Anterior cingulate cortex (tissue), 58 donors: ENCODE data around the gene DLGAP3.

Source experiments
- DNase-seq, 58 donors: peaks; one replicate each; lab custom pipeline; 2025; lab: John Stamatoyannopoulos, UW

The DLGAP3 gene

DNA sequence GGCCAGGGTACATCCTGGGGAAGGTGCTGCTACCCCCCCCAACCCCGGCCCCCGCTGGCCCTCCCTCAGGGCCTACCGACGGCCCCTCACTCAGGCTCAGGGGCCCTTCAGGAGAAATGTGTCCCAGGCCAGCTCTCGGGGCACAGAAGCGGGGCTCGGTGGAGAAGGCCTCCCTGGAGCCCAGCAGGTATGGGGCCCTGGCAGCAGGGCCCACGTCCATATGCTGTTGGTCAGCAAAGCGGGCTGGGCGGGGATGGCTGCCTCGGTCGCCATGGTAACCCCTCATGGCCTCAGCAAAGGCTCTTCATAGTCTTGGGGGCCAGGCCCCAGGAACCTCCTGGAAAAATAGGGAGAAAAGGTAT is 24.4 kb downstream of the DLGAP3 start:
- DNase-seq = no peak

DNA sequence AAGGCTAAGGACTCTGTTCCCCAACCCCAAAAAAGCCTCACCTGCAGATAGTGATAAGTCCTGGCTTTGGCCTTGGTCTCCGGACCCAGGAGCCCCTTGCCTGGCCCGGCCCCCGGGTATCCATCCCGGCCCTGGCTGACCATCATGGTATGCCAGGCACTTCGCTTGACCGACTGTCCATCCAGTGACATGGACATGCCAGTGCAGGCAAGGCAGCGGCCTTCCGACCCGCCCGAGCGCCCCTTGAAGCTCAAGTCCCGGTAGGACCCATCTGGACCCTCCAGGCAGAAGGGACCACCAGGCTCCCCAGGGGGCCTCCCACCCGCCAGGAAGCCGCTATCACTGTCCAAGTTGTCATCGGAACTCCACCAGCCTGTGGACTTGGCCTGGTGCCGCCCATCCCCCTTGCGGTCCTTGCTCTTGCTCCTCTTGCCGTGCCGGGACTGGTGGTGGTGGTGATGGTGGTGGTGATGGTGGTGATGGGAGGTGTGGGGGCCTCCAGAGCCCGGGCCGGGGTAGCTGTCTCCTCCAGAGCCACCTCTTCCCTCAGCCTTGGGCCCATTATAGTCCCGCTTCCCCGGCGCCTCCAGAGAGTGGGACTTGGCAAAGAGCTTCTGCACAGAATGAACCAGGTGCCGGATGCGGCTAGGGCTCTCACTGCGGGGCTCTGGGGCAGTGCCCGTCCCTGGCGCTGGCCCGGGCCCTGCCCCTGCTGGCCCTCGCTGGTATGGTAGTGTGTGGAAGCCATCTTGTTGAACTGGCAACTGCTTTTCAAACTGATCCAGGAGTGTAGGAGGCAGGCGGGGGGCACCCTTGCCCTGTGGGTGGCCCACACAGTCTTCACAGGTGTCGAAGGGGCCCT is 25.0 kb downstream of the DLGAP3 start:
- no peak for DNase-seq

DNA sequence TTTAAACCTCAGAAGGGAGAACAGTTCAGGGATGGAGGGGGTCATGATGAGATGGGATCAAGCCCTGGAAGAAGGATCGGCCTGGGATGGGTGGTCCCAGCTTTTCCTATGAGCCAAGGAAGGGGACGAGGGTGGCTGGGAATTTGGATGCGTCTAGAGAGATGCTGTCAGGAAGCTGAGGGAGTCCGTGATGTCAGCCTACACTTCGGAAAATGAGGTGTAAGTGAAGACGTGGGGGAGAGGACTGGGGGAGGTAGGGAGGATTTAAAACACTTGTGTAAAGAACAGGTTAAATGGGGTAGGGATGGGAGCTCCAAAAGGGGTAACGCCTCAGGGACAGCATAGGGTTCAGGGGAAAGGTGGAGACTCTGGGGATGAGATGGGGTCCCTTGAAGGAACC is 27.5 kb downstream of the DLGAP3 start:
- DNase-seq = no peak

DNA sequence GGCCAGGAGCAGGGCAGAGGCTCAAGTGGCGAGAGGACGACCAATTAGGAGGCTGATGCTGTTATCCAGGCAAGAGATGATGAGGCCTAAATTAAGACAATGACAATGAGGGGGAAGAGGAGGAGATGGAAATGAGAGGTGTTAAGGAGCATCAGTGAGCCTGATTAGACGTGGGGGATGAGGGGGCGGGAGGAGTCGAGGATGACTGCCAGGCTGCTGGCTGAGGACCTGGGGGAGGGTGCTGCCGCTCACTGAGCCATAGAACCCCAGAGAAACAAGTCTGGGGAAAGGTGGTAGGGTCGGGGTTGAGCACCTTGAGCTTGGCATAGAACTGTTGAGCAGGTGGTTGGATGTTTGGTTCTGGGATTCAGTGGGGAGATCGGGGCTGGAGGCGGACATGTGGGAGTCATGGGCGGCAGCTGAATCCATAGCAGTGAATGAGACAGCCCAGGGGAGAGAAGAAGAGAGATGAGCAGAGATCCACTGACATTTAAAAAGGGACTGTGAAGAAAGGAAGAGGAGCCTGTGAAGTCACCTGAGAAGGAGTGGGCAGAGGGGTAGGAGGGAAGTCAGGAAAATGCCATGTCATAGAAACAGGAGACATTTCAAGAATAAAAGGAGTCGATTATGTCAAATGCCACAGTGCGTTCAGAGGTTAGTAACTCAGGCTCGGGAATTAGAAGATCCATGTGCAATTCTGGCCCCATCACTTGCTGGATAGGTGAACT is 28.5 kb downstream of the DLGAP3 start:
- peak in 8 of 58 donors; percentile 17 to 70 (median 24) for DNase-seq

DNA sequence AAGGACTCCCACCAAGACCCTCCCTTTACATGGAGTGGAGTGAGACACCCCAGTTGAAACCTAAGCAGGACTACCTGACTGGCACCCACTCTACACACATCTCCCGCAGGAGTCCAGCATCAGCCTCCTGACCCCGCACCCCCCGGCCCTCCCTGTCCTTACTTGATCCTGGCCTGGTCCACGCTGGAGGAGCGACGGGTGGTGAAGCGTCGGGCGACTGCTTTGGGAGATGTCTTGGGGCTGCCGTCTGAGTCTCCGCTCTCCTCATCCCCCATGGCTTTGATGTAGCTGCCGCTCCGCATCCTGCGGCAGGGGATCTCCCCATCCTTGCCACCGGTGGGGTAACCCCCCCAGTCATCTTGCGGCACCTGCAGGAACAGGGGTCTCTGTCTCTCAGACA is 29.5 kb downstream of the DLGAP3 start:
- no peak for DNase-seq

DNA sequence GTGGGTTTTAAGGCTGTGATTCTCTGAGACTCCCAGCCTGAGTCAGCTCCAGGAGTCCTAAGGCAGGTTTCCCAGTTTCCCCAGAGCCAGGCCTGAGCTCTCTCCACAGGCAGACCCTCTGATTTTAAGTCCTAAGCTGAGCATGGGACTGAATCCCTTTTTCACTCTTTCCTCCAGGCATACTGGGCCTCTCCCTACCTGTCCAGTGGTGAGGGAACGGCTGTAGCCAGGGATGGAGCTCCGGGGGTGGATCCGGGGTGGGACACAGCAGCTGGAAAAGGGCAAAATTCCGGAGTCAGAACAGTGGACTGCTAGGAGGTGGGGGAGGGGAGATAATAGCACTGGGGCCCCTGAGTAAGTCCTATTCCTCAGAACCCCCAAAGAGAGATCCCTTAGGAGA is 30.0 kb downstream of the DLGAP3 start:
- no peak for DNase-seq

DNA sequence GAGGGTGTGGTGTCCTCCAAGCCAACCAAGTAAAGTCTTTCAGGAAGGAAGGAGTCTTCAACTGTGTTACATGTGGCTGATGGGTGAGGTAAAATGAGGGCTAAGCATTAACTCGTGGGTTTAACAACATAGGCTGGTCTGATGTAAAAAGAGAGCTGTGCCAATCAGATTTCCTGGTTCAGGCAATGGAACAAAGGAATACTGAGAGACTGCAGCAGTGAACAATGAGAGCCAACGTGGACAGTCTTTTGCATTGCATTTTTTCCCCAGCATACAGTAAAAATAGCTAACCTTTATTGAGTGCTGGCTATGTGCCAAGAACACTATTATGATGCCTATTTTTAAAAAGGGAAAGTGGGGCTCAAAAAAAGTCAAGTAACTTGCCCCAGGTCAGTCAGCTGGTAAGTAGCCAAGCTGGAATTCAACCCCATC is 31.1 kb downstream of the DLGAP3 start:
- DNase-seq = no peak

DNA sequence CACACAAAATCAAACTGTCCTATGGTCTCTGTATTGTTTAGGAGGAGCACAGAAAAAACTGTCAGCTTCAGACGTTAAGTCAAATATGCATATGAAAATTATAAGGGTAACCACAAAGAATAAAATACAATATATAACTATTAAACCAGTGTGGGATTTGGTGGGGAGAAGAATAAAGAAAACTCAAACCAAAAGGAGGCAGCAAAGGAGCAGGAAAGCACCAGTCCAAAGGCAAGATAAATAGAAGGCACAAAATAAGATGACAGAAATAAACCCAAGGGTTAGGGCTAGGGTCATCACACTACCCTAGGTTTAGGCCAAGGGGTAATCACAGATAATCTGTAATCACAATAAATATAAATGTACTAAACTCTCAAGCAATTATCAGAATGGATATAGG is 32.8 kb downstream of the DLGAP3 start:
- no peak for DNase-seq

DNA sequence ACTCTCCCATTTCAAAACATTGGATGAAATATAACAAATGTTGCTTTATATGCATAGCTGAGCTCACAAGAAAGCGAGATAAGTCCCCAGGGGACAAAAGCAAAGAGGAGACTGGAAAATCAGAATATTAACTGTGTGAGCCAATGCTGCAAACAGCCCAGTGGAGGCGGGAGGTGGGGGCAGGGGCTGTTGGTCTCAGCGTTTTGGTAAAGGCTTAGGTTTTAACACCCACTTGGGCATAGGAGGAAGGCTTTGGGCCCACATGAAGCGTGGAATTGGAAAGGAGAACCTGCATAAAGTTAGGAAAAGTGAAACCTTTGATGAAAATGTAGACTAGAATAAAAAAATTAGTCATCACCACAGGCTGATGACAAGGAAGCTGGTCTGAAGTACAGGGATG is 39.7 kb downstream of the DLGAP3 start:
- no peak for DNase-seq

DNA sequence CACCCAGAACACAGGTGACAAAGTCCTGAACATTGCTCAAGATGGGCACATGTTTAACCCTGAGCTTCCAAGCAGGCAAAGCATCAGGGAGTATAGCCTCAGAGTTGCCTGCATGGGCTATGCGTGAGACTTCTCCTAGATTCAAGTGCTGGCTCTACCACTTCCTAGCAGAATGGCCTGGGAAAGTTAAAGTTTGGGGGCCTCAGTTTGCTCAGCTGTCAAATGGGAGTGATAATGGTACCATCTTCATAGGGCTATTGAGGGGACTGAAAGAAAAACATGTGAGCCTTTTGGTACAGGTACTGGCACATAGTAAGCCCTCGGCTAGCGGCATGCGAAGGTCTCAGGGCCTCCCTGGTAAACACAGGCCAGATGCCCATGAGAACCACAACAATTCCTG is 41.9 kb downstream of the DLGAP3 start:
- DNase-seq = no peak

DNA sequence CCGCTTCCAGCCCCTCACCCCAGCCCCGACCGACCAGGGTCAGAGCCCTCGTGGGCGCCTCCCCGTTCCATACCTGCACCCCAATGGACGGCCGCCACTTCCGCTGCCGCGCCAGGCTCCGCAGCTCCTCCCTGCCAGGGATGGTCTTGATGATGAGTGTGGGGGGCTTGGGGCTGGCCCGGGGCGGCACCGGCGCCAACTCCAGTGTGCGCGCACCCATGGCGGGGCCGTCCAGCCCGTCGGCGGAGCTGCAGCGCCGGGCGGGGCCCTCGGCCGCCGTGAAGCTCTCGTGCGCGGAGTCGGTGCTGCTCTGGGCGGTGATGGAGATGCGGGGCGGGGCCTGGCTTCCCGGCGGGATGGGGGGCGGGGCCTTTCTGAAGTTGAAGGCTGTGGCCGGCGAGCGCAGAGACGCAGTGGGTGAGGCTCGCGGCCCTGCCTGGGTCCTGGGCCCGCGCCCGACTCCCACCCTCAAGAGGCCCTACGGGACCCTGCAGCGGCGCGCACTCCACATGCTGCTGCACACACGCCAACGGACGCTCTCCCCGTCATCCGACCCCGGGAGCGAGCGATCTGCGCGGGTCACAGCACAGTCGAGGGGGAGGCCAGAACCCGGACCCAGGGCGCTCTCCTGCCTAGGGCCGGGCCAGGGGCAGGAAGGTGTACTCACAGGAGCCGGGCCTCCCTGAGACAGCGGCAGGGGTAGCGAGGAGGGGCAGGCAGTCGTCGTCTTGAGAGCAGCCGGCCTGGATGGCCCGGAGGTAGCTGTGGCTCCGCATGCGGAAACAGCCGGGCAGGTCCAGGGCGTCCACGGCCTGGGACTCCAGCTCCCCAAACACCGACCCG is 43.8 kb downstream of the DLGAP3 start:
- peak in 1 of 58 donors; percentile 23 for DNase-seq

DNA sequence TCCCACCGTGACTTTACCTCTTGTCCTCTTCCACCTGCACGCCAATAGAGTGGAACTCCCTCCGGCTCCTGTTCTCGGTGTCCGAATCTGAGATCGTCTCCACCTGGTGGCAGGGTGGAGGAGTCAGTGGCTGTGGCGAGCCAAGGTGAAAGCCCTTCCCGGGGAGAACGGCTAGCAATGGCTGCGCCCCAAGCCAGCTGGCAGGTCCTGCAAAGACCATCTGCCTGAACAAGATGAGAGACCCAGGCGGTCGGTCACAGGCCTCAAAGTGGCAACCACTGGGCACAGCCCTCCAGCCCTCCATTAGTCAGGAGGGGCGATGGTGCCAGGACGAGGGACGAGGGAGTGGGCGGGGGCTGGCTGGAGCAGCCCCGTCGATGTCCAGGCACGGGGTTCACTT is 44.5 kb downstream of the DLGAP3 start:
- DNase-seq = no peak

DNA sequence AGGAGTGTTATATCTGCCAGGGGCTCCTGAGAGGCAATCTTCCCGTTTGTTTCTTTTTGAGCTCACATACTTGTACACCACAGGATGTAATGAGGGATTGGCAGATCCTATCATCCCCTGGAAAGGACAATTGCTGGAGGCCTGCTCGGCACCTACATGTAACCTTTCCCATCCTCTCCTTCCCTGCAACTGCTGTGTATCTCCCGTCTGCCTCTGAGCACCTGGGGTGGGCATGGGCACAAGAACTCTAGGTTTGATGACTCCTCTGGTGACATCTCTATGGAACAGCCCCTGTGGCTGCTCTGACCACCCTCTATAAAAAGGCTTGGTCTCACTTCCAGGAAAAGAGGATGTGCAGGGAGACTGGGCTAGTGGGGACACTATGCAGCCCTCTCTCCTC is 44.9 kb downstream of the DLGAP3 start:
- DNase-seq = no peak

DNA sequence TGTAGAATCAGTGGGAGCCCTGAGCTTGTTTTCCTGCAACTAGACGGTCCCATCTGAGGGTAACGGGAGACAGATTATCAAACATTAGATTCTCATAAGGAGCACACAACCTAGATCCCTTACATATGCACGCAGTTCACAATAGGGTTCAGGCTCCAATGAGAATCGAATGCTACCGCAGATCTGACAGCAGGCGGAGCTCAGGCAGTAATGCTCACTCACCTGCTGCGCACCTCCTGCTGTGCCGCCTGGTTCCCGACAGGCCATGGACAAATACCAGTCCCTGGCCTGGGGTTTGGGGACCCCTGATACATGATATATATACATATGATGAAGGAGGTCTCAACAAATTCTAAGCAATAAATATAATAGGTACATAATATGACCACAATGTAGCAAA is 50.2 kb downstream of the DLGAP3 start:
- no peak for DNase-seq

DNA sequence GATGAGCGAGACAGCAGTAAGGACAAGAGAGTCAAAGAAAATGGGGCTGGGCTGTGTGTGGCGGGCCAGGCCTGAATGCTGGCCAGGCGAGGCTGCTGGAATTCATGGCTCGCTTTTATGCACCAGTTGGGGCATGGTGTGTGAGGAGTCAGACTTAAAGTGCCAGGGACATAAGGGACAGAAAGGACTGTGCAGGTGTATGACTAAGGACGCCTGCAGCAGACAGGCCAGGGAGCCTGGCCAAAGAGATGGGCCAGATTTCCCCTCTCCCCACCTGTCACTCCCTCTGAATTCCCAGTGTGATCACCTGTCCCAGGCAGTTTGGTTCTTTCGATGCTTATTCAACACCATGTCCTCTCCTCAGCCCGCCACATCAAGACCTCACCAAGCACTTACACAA is 53.0 kb downstream of the DLGAP3 start:
- DNase-seq = no peak

DNA sequence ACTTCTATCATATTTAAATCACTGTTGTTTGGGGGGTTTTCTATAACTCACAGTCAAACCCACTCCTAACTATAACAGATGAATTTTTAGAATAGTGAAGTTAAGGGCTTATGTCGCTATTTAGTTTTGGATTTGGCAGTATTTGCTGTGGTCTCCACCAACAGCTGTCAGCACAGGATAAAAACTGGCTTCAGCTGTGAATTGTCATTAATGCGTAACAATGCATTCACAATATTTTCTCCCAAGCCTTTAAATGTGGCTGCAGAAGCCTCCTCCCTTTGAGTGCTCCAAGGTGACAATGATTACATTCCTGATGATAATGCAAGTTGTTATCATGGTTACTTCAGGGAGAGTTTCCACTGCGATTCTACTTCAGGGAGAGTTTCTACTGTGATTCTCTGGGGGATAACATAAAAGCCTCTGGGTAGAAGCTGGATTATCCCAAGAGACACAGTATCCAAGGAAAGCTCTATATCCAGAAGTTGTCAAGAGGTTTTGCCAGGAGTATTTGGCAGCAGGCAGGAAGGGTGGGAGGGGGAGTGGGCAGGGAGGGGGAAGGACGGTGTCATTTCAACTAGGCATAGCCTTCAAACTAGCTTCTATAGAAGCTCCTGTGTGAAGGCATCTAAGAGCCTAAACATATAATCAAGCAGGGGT is 55.0 kb downstream of the DLGAP3 start:
- peak in 1 of 58 donors; percentile 15 for DNase-seq

DNA sequence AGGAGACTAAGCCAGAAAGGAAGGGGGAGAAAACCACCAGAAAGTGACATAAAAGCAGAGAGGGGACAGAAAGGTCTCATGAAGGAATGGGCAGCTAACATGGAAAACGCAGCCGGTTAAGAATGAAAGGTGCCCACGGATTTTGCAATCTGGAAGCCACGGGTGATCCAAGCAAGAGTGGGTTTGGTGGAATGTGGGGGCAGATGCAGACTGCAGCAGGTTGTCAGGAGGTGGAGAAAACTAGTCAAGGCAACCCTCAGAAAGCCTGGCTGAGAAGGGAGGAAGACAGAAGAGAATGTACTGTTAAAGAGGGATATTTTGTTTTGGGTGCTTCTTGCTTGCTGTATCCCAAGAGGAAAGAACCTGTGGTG is 57.3 kb downstream of the DLGAP3 start:
- peak in 10 of 58 donors; percentile 17 to 67 (median 41) for DNase-seq

DNA sequence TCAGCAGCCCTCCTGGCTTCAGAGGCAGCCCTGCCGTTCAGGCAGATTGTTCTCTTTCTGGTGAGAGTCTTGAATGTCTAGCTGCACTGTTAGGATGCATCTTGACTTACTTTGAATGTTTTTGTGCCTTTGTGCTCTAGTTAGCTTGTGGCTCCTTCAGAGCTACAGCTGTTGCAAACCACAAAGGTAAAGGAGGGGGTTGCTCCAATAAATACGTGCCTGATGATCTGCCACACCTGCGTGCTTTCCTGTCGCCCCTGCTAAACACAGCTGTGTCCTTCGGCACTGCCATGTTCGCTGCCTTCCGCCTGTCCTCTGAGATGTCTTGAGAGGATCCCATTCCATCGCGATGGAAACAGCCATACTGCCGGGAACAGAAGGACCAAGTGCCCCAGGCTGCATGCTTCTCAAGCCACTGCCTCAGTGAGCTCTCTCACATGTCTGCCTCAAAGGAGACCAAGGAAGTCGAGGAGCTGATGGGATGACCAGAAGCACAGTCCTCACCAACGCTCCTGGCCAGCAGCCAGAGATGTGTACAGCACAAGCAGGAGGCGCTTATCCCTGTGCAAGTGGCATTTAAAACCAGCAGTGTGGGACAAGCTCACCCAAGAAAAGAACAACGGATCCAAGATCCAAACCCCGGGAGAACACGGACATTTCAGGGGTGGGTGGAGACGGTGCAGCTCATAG is 57.9 kb downstream of the DLGAP3 start:
- peak in 14 of 58 donors; percentile 14 to 73 (median 42) for DNase-seq

DNA sequence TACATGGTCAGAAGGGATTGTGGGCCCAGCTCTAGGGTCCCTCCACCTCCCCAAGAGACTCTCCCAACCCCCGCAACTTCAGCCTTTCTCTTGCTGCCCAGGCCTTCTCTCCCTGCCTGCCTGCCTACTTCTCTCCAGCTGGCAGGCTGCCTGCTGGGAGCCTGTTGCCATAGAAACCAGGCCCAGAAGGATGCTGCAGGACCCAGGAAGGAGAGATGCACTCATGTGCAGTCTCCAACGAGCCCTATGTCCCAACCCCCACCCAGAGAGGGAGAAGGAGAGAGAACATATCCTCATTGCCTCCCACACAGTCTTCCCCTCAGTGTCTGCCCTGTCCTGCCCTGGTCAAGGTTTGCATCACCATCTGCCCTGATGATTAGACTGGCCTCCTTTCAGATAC is 59.1 kb downstream of the DLGAP3 start:
- peak in 47 of 58 donors; percentile 15 to 84 (median 45) for DNase-seq

DNA sequence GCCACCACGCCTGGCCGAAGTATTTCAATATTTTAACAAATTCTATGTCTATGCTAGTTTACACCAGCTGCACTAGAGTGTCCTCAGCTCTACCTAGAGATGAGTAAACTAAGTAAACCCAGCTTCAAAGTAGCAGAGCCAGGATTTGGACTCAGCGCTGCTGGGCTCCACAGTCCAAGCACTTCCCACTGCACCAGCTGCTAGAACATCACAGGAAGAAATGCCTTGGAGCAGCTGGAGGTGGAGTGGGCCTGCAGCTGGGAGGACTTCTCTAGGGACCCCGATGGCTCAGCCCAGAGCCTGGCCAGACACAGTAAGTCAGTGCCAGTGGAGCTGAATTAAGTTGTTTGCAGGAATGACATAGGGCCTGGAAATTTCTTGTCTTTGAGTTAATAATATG is 59.7 kb downstream of the DLGAP3 start:
- DNase-seq = no peak
